Spleen (tissue), 7 donors: ENCODE results near the gene KRT222.

ENCODE experiments used
- POLR2A ChIP-seq, 3 donors: fragments of 450-650 bp; IDR thresholded peaks; one replicate each; pipeline ENCODE4 v1.5.1; 2017; ENCODE audit warnings: antibody characterized with exemption in 3 of 3, mild to moderate bottlenecking in 1 of 3
- POLR2AphosphoS5 ChIP-seq, 3 donors: sonication (generic); formaldehyde crosslinking; IDR thresholded peaks; one replicate each; pipeline ENCODE4 v1.5.1; 2017; ENCODE audit warnings: antibody characterized with exemption in 3 of 3
- TF ChIP-seq, protein P1 (sequence below), 11 experiments: fragments of 200-600 bp in 7 of 11; fragments of 450-650 bp in 4 of 11; sonication (generic) in 4 of 11; IDR thresholded peaks in 8 of 11; conservative IDR thresholded peaks in 3 of 11; 1 replicate in 7 of 11; 2 replicates in 4 of 11; pipeline versions ENCODE4 v1.4.0 to v1.8.0; 2016 to 2021; ENCODE audit warnings: antibody characterized with exemption in 11 of 11, inconsistent platforms in 4 of 11, mild to moderate bottlenecking in 1 of 11
- donor health status: DM: no; HTN: no; CAD: no; lungs with moderate emphysema.
- donor health status: DM: no; HTN: no; CAD: no.
- donor health status: DM: no; HTN: no; CAD: no.

- TF ChIP-seq, protein P1, sequence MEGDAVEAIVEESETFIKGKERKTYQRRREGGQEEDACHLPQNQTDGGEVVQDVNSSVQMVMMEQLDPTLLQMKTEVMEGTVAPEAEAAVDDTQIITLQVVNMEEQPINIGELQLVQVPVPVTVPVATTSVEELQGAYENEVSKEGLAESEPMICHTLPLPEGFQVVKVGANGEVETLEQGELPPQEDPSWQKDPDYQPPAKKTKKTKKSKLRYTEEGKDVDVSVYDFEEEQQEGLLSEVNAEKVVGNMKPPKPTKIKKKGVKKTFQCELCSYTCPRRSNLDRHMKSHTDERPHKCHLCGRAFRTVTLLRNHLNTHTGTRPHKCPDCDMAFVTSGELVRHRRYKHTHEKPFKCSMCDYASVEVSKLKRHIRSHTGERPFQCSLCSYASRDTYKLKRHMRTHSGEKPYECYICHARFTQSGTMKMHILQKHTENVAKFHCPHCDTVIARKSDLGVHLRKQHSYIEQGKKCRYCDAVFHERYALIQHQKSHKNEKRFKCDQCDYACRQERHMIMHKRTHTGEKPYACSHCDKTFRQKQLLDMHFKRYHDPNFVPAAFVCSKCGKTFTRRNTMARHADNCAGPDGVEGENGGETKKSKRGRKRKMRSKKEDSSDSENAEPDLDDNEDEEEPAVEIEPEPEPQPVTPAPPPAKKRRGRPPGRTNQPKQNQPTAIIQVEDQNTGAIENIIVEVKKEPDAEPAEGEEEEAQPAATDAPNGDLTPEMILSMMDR (IDR thresholded peaks at IDR 0.05 in 8 of 11, conservative IDR thresholded peaks at IDR 0.05 in 3 of 11) = no peak
- TF ChIP-seq POLR2A (IDR thresholded peaks at IDR 0.05) (no peak), POLR2AphosphoS5 (IDR thresholded peaks at IDR 0.05) (no peak)
Measured at GRCh38 chr17:40606548-40607353, 58.2 kb downstream of the KRT222 start.
